NCI-H524 (cell line): ENCODE measurements around the gene AMPD3.

Experiments
- DNase-seq, 2 experiments: peaks; one replicate each; lab custom pipeline; 2025; lab: John Stamatoyannopoulos, UW

Gene AMPD3

DNA sequence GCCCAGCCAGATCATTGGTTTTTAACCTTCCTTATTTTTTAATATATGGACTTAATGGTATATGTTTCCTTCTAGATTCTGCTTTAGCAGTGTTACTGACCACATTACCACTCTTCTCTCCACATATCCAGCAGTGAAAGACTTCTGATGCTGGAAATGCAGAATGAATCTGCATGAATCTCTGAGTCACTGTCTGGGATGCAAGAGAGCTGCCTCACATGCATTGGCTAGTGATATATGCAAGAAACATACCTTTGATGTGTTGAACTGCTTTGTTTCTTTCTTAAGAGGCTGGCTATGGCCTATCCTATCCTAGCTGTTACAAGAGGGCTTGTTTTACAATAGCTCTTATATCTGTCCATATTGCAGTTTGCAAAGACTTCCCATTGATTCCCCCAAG is 16.6 kb upstream of the AMPD3 start:
- no peak for DNase-seq

DNA sequence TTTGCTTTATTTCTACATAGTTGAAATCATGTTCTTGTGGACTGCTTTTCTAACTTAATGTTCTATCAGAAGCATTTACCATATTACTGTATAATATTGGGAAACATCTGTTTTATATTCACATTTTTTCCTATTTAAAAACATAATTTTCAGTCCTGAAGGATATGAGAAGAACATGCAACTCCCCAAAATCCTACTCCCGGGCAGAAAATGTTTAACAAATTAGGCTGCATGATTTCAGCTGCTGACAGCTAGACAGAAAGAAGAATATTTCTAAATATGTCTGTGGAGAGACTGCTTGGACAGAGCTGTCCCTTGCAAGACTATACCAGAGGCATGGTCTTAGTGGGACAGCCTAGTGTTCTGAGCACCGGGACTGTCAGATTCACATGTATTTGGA is 15.7 kb upstream of the AMPD3 start:
- DNase-seq, result no peak

DNA sequence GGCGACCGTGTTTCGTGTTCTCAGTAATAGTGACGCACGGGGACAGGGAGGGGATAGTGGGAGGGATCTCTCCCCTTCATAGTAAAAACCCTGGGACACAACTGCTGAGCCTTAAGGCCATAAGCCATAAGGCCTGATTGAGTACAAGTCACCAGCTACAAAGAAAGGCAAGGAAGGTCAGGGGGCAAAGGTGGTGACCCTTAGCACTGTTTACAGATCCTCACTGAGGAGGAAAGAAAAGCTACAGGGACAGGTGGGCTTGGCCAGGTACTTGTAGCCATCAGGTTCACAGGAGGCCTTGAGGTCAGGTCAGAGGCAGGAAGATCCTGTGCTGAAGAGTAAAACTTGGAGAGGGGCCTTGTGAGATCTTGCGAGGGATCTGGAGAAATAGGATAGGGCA is 15.1 kb upstream of the AMPD3 start:
- DNase-seq, result no peak

DNA sequence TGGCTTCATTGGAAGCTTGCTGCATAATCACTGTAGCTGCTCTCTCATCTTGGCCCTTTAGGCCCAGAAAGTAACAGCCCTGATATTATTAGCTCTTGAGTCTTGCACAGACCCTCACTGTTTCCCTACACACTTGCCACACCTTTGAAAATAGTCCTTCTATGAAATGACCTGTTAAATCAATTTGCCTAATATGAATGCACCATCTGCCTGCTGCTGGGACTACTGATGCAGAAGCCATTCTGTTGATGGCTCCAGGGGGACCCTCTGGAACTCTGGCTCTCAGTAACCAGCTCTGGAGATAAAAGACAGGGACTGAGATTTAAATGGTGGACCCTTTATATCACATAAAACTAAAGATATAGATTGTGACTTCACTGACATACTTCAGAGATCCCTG is 14.7 kb upstream of the AMPD3 start:
- peak in 1 of 2 experiments; percentile 23 for DNase-seq

DNA sequence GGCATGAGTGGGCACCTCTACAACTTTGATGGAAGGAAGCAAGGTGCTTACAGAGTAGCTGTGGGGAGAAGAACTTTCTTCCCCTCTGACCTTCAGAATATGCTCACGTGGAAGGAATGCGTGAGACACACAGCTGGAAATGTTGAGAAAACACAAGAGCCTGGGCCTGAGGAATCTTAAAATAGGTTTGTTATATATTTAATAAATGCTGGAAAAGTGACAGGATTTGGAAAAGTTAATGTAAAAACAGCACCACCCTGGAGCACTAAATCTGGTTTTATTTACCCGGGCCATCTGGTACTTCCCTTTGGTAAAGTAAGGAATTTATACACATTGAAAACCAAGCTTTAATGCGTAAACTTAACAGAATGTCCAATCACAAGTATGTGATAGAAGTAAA is 14.0 kb upstream of the AMPD3 start:
- no peak for DNase-seq

DNA sequence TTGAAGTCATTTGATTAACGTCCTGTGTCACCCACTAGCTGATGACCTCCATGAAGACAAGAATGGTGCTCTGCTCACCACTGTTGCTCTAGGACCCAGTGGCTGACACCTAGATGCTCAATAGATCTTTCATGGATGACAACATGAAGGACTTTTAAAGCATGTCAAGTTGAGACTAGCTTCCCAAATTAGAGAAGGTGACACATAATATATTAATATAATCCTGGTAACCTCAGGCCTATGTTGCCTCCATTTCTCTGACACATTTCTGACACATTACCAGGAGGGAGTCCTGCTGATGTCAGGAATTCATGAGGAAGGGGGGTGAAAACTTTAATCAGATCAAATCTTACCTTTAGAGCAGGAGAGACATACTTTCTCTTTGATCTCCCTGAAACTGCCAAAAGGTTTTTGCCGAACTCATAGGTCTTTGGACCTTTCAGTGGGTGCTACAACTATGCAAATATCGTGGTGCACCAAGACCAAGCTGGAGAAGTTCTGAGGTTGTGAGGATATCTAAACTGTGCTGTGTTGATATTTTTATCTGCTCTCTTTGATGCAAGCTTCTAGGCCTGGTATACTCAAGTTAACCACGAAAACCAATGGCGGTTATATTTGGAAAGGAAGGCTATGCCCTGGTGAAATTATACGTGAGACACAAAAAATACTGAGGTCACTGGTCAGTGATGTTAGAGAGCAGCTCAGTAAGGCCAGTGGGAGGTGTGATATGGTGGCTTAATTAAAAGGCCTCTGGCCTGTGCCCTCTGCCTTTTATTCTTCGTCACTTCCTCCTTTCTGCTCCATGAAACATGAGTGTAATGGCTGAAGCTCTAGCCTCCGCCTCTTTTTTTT is 13.2 kb upstream of the AMPD3 start:
- DNase-seq, result no peak

DNA sequence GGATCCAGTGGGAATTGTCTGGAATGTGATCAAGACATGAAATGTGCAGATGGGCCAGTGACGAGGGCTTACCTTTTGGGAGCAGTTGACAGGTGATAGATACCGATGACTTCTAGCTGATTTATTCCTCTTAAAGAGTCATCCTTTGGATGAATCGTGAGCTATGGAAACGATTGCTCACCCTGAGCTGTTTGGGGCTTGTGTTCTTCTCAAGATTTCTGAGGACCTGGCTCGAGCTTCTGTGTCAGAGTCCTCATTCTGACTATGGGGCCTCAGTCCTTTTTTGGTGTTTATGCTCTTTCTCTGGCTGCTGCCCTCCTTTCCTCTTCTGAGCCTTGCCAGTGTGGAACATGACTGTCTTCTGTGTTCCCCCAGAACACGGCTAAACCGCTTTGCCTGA is 11.9 kb upstream of the AMPD3 start:
- DNase-seq, result no peak

DNA sequence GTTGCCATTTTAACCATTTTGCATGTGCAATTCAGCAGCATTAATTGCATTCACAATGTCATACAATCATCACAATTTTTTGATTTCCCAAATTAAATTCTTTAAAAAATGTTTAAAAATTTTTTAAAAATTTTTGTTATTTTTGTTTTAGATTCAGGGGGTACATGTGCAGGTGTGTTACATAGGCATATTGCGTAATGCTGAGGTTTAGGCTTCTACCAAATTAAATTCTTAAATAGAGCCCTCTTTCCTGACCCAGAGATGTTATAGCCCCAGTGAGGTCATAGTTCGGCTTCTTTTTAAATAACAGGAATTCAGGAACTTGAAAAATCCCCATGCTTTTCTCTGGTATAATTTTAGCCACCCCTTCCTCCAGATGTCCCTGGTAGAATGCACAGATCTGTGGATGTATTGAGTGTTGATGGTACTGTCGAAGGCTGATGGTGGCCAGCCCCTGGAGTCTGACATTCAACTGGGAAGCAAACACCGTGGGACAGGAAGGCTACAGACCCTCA is 11.3 kb upstream of the AMPD3 start:
- DNase-seq, result no peak

DNA sequence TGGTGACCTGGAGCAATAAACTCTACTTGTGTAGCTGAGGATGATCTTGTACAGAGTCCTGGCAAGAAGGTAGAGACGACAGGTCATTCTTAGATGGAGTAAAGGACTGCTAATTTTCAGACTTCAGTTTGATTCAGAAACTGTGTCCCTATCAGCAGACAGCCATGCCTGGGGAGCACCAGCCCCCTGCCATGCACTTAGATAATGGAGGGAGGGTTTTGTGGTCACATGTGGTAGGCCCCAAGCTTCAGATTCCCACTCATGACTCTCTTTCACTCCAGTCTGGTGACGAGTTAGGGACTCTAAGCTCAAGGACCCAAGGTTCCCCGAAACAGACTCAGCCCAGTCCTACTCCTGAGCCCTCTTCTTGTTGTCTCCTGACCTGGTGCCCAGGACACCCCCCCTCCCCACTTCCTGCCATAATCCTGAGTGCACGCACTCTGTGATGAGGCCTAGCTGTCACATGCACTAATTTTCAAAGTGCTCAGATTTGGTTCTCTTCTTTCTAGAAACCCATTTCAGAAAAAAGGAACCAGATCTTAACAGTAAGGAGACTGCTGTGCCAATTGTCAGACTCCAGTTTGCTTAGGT is 10.2 kb upstream of the AMPD3 start:
- no peak for DNase-seq

DNA sequence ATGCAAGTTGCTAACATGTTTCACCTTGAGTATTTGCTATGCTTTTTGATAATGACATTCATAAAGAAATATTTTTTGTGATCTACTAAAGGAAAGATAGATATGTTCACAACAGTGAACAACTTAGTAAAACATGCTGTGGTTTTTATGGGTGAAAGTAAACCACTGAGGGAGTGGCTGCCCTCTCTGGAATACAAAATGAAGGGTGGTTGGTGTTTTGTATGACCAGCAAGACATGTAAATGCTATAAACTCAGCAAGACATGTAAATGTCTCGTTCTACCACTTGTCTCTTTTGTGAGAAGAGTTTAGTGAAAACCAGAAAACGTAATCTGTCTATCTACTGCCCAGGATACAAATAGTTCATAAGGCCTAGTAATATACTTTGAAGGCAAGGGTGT is 7.6 kb upstream of the AMPD3 start:
- DNase-seq, result no peak

DNA sequence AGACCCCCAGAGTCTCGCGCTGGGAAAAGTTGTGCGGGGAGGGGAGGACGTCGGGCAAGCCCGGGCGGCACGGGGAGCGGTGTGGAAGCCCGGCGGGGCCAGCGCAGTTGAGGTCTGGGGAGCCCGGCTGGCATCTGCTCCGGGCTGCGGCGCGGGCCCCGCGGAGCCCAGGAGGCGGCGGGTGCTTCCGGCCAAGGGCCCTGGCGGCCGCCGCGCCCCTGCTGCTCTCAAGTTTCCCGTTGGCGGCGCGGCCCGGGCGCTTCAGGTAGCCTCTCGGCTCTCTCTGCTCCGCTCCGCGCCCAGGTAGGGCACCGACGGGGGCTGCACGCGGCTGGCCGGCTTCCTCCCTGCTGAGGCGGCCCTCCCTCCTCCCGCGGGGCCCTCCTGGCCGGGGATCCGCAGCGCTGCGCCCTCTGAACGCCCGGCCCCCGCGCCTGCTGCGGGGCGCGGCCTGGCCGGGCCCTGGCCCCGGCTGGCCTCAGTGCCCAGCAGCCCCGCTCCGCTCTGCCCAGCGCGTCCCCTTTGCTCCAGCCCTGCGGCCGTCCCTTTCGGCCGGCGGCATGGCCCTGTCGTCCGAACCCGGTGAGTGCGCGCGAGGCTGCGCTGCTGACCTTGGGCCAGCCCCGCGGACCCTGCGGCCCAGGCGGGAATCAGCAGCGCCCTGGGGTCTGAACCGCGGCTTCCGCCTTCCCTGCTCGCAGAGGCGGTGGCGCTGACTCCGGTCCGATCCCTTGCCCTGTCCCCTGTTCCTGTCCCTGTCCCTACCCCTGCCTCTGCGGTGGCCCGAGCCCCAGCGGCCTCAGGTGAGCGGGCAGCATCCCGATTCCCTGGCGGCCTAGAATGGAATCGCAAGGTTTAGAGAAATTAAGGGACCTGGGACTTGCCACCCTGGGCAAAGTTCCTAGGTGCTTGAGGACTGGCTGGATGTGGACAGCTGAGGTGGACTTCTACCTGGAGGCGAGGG is 4.3 kb upstream of the AMPD3 start:
- peak; percentile 38 to 67 for DNase-seq

DNA sequence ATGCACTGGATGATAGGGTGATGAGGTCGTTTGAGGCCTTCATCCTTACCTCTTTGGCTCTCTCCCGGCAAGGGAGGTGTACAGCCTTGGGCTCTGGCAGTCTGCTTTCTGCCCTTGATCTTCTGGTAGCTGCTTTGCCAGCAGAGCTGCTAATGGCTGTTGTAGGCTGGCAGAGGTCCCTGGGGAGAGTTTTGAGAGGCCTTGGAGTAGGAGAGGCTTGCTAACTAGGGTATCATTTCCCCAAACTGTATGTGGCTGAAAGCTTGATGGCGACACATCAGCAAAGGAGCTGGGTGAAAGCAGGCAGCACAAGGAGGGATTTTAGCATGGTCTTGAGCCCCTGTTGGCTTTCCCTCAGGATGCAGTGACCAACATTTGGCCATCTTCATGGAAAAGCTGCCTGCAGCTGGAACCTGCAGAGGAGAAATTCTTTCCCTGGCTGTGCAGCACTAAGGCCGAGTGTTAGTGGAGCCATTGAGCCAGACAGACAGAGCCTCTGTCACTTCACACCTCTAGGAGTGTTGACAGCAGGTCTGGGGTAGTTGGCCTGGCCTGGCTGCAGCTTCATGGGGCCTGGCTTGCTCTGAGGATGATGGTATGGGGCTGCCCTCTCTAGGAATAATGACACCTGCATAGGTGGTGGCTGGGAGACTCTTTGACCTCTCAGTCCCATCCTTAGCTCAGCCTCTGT is 3.5 kb upstream of the AMPD3 start:
- DNase-seq, result peak; percentile 63 to 85

DNA sequence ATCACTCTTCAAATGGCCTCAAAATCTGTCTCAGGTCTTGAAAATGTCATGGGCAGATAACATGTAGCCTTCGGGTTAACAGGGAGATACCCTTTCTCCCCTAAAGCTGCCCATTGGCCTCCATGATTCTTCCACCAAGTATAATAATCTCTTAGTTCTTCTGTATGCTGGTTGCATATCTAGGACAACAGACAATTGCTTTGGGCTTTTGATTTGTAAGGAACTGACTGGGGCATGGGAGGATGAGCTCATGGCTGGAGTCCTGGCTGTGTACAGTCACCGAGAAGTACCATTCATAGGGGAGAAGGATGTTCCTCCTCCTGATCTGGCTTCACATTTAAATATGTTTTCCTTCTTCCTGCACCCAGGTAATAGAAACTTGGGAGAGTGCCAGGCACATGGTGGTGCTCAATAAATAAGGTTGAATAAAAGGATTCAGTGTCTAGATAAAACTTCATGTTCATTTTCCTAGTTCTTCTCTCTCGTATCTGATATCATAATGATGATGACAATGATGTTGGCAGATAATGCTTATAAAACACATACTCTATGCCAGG is 2.8 kb upstream of the AMPD3 start:
- no peak for DNase-seq

DNA sequence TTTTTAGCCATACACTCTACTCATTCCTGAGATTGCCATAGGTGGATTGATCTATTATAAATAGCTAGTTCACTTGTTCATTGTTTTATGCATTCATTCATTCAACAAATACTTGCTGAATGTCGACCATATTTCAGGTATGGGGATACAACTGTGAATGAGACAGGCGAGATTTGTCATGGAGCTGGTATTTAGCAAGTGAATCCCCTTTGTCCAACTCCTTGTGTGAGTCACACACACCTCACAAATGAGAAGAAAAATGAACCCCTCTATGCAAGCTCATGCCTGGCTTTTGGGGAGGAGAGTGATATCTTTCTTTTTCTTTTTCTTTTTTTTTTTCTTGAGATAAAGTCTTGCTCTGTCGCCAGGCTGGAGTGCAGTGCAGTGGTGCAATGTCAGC is 1.8 kb upstream of the AMPD3 start:
- DNase-seq, result no peak

DNA sequence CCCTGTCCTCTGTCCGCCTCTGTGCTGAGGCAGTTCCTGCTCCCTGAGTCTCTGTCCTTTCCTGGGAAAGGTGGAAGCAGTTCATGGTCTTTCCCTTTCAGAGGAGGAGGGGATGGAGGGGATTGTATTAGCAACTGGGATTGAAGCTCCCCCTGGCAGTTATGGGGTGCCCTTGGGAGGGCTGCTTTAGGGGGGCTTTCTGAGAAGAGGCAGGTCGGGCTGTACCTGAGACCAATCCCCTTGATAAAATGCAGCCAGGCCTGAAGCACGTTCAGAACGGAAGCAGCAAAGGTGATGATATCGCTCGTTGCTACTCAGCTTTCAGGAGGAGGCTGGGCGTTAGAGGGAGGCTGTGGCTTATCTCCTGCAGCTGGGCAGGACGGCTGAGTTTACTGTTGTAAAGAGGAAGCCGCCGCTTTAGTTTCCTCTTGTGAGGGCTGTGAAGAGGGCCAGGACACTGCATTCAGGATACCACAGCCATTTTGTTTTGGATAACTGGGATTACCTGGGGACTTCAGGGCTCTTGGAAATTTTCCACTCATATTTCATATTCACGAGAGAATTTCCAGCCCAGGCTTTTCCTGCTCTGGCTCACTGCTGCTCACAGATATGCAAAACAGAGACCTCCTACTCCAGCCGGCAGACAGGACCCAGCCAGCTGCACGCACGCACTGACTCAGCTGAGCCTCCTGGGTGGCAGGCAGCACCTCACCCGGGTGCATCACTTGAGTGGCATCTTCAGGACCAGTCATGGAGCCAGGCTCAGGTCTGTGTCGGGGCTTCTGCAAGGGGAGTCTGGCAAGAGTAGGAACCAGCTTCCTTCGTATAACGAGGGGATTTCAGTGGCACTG is 798 bp downstream of the AMPD3 start:
- DNase-seq, result peak; percentile 9 to 61

DNA sequence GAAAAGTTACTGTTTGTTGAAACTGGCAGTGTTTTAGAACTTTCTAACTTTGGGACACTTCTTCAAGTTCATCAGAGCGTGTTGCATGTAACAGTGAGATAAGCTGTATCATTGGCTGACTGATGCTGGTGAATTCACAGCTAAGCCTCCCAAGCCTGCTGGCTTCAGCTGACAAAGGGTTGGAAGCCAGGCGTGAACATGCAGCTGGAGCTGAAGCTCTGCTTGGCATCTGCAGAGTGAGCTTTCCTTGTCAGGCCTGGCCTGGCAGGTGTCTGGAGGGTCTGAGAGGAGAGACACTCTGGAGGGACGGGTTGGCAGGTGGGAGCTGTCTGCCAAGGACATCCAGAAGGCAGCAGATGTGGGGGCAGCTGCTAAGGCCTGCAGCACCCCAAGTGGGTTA is 1.5 kb downstream of the AMPD3 start:
- peak; percentile 76 to 93 for DNase-seq

DNA sequence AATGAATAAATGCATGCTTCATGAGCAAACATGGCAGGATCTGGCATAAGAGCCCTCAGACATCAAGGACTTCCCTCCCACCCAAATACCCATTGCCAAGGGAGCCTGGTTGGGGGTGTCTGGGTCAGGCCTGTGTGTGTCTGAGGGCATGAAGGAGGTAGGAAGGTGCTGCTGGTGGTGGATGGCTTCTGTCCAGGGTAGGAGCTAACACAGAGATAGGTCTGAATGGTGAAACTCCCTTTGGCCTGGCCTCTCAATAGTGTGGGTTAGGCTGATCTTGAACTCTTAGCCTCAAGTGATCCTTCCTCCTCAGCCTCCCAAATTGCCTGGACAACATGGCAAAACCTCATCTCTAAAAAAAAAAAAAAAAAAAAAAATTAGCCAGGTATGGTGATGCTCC is 2.8 kb downstream of the AMPD3 start:
- no peak for DNase-seq

DNA sequence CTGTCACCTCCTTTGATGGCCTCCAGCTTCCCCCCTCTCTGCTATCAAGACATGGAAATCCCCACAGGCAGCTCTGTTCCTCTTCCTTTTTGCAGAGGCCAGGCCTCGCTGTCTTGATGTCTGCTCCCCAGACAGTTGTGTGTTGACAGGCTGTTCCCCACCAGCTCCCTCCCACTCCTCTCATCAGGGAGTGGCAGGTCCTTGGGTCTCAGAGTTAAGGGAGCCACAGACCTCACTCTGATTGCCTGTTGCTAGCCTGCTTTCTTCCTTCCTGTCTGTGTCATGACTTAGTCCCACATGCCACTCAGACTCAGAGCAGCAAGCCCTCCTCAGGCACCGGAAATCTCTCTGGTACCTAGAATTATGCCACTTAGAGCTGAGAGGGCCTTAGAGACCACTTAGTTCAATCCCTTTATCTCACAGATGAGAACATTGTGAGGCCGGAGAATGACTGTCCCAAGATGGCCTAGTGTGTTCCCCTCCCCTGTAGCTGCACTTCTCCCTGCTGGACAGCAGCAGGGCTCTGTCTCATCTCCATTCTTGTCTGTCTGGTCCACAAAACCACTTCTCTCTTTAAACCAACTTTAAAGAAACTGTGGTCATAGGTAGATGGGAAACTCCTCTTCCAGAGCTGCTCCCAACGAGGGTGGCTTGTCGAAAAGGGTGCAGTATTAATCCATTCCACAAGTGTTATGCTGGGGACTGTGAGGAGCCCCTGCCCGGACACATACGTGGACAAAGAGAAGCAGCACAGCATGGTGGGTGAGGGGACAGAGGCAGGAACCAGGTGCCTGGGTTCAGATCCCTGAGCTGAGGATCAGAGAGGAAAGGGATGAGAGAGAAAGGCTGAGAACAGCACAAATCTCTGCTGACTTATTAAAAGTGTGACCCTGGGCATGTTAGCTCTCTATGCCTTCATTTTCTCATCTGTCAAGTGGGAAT is 4.2 kb downstream of the AMPD3 start:
- DNase-seq, result peak in 1 of 2 experiments; percentile 66

DNA sequence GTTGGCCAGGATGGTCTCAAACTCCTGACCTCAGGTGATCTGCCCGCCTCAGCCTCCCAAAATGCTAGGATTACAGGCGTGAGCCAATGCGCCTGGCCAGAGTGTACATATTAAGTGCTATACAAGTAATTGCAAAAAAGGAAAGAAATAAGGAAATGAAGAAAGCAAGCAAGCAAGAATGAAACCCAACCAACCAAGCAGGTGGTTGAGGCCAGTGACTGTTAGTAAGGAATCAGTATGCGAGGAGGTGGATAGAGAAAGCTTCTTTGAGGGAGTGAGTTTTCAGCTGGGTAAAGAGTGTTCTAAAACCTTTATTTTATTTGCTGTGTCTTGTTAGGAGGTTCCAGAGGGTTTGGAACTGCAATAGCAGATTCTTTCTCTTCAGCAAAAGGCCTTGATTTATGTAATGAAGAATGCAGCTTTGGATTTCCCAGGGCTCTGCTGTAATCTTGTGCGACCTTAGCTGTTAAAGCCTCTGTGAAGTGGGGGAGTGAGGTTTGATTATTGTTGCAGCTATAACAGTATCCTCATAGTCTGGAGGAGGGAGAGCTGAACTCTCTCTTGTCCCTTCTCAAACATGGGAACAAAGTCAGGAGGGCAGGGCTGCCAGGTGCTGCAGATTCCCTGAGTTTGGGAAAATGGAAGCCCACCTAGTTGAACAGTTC is 5.7 kb downstream of the AMPD3 start:
- no peak for DNase-seq
